Panc1 (cell line): Measurements from ENCODE around the gene TMEM52. TPM values are rescaled to one million over a fixed set of nuclear protein-coding genes. Genes with fewer than 3 reads are reported as not detected.
A peak's percentile ranks its signal among the peaks of the same experiment; 100 is the strongest.

Experiments
- ATAC-seq: fragments of 200-7000 bp; cut with Tn5 transposase; 2 replicates; pipeline ENCODE4 v1.9.1; 2020; ENCODE audit warnings: mild to moderate bottlenecking, moderate library complexity
- BruUV-seq: library from RNA; stranded (reverse); fragments of 400-500 nt; replicated peaks from 2 replicates; lab custom pipeline; 2021; lab: Mats Ljungman, UMichigan
- CTCF ChIA-PET: fragments of 300-600 bp; sonication (Branson Sonifier 250); formaldehyde crosslinking; loops from one replicate; lab custom pipeline; 2022; ENCODE audit warnings: antibody characterized with exemption; lab: Charles Lee
- POLR2A ChIA-PET: fragments of 300-600 bp; sonication (Branson Sonifier 250); formaldehyde crosslinking; loops from one replicate; lab custom pipeline; 2022; ENCODE audit warnings: antibody characterized with exemption; lab: Charles Lee
- DNase-seq: peaks from one replicate; pipeline ENCODE4 v3.0.0-alpha.2; 2010; ENCODE audit warnings: low read depth, low spot score
- H3K27ac ChIP-seq: 2 replicates; pipeline ENCODE4 v1.5.1; 2011; ENCODE audit warnings: mild to moderate bottlenecking, low read length, inconsistent platforms
- H3K27me3 ChIP-seq: fragments of 200-500 bp; sonication (Bioruptor generic); 2 replicates; pipeline ENCODE4 v1.6.0; 2014; ENCODE audit warnings: low read length, inconsistent platforms; ENCODE audit not compliant: control insufficient read depth, insufficient read depth
- H3K36me3 ChIP-seq: fragments of 200-500 bp; sonication (Bioruptor generic); 2 replicates; pipeline ENCODE4 v1.5.1; 2014; ENCODE audit warnings: inconsistent platforms, mild to moderate bottlenecking, low read length, moderate library complexity; ENCODE audit not compliant: control insufficient read depth, insufficient read depth
- H3K4me1 ChIP-seq: 2 replicates; pipeline ENCODE4 v1.5.1; 2011; ENCODE audit warnings: inconsistent platforms, mild to moderate bottlenecking, low read length, moderate library complexity; ENCODE audit not compliant: control insufficient read depth, insufficient read depth
- H3K4me3 ChIP-seq, 2 experiments: 2 replicates each; pipeline ENCODE4 v1.5.1; 2011 to 2012; ENCODE audit warnings: low read depth in 2 of 2, low read length in 2 of 2, mild to moderate bottlenecking in 2 of 2, inconsistent platforms in 1 of 2, moderate library complexity in 1 of 2
- H3K9me3 ChIP-seq: fragments of 200-500 bp; sonication (Bioruptor generic); 2 replicates; pipeline ENCODE4 v1.5.1; 2014; ENCODE audit warnings: low read depth, mild to moderate bottlenecking, inconsistent platforms, low read length, moderate library complexity; ENCODE audit not compliant: control insufficient read depth, insufficient read depth
- POLR2AphosphoS5 ChIP-seq: IDR thresholded peaks from 2 replicates; pipeline ENCODE4 v1.6.1; 2012; ENCODE audit warnings: mild to moderate bottlenecking, low read depth, low read length, moderate library complexity
- SIN3A ChIP-seq: IDR thresholded peaks from 2 replicates; pipeline ENCODE4 v1.6.1; 2012; ENCODE audit warnings: low read depth, mild to moderate bottlenecking, low read length, moderate library complexity, borderline replicate concordance; ENCODE audit not compliant: insufficient read depth
- TCF7L2 ChIP-seq: IDR thresholded peaks from 2 replicates; pipeline ENCODE4 v1.6.1; 2011; ENCODE audit warnings: mild to moderate bottlenecking, low read depth, low read length, inconsistent platforms
- in situ Hi-C: cut with HindIII; loops from 2 replicates; pipeline ENCODE4 v1.10.0; 2016; ENCODE audit warnings: low sequenced_read_pairs, low pct_unique_long_range_greater_than_20kb
- intact Hi-C: fragments of 100-400 bp; cut with micrococcal nuclease; formaldehyde crosslinking; loops from one replicate; pipeline ENCODE4 v1.10.0; 2022; ENCODE audit not compliant: unreplicated experiment
- total RNA-seq: library from RNA; stranded (reverse); gene quantifications from one replicate; pipeline ENCODE4 v1.2.1, GENCODE V29; 2021; ENCODE audit not compliant: unreplicated experiment
- TF ChIP-seq, protein P1 (sequence below): fragments of 450-650 bp; IDR thresholded peaks from 2 replicates; pipeline ENCODE4 v1.5.1; 2017; ENCODE audit warnings: mild to moderate bottlenecking
- TF ChIP-seq, protein P2 (sequence below), 2 experiments: IDR thresholded peaks; 2 replicates each; pipeline ENCODE4 v1.6.1; 2011 to 2012; ENCODE audit warnings: low read depth in 2 of 2, control low read depth in 1 of 2, low read length in 1 of 2, mild to moderate bottlenecking in 1 of 2, moderate library complexity in 1 of 2; ENCODE audit not compliant: insufficient read depth in 1 of 2

Gene TMEM52
- total RNA-seq, 1 experiment from 2014 or later: 2.5 TPM

DNA sequence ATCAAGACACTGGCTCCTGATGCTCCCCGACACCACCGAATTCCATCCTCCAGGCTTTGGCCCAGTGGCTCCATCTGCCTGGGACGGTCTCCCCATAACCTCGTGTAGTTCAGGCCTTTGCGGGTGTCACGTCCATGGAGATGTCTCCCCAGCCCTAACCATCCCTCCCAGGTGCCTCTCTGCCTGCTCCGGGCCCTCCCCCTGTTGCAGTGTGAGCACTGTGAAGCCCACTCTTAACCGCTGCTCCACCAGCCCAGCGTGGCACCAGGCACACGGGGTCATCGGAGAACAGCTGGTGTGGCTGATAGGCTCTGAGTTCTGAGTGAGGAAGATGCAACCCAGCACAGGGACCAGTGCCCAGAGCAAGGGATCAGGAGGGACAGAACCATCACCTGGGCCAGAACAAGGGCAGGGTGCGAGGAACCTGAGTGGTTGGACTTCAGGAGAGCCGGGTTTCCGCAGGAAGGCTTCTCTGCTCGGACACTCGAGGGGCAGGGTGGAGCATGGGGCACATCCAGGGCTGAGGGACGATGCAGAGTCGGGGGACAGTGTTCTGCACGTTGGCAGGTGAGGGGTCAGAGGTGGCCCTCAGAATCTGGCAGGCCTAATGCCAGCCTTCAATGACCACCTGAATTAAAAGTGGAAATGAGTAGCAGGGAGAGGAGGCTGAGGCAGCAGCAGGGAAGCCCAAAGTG is 25.6 kb downstream of the TMEM52 start:
- Histone ChIP-seq H3K36me3 (peaks cover 4% of the 10 kb centered on the region; the same call in 1 of the 2 replicates), H3K9me3 (no peaks in the 10 kb centered on the region), H3K4me1 (peaks cover 36% of the 10 kb centered on the region), H3K27ac (no peak overlapping the region), H3K4me3 (no peak overlapping the region), H3K27me3 (no peaks in the 10 kb centered on the region)
- DNase-seq (no peak), ATAC-seq (no peak)
- POLR2A ChIA-PET: no interaction called here
- no TSS peak for BruUV-seq
- in situ Hi-C loops: no loop called here
- intact Hi-C loops: no loop called here
- no peak for TF ChIP-seq POLR2AphosphoS5
- CTCF ChIA-PET: no interaction called here

DNA sequence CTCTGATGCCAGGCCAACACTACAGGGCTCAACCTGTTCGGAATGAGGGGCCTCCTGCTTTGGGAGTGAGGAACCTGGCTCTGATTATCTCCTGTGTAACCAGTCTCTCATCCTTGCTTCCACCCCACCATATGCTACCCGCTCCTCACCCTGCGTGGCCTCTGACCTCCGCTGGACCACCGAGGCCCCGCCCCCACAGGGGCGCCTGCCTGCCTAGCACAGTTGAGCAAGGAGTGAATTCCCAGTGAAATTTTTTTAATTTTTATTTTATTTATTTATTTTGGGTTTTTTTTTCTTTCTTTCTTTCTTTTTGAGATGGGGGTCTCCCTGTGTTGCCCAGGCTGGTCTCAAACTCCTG is 26.3 kb downstream of the TMEM52 start:
- Histone ChIP-seq H3K36me3 (peaks cover 4% of the 10 kb centered on the region; the same call in 1 of the 2 replicates), H3K9me3 (no peaks in the 10 kb centered on the region), H3K4me3 (no peak overlapping the region), H3K27ac (no peak overlapping the region), H3K4me1 (peaks cover 41% of the 10 kb centered on the region), H3K27me3 (no peaks in the 10 kb centered on the region)
- intact Hi-C loops: no loop called here
- no peak for DNase-seq
- in situ Hi-C loops: no loop called here
- ChIA-PET POLR2A (no interaction called here), CTCF (no interaction called here)
- TF ChIP-seq, protein P1, sequence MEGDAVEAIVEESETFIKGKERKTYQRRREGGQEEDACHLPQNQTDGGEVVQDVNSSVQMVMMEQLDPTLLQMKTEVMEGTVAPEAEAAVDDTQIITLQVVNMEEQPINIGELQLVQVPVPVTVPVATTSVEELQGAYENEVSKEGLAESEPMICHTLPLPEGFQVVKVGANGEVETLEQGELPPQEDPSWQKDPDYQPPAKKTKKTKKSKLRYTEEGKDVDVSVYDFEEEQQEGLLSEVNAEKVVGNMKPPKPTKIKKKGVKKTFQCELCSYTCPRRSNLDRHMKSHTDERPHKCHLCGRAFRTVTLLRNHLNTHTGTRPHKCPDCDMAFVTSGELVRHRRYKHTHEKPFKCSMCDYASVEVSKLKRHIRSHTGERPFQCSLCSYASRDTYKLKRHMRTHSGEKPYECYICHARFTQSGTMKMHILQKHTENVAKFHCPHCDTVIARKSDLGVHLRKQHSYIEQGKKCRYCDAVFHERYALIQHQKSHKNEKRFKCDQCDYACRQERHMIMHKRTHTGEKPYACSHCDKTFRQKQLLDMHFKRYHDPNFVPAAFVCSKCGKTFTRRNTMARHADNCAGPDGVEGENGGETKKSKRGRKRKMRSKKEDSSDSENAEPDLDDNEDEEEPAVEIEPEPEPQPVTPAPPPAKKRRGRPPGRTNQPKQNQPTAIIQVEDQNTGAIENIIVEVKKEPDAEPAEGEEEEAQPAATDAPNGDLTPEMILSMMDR: no peak
- TF ChIP-seq POLR2AphosphoS5: no peak
- BruUV-seq: no TSS peak
- ATAC-seq: no peak

DNA sequence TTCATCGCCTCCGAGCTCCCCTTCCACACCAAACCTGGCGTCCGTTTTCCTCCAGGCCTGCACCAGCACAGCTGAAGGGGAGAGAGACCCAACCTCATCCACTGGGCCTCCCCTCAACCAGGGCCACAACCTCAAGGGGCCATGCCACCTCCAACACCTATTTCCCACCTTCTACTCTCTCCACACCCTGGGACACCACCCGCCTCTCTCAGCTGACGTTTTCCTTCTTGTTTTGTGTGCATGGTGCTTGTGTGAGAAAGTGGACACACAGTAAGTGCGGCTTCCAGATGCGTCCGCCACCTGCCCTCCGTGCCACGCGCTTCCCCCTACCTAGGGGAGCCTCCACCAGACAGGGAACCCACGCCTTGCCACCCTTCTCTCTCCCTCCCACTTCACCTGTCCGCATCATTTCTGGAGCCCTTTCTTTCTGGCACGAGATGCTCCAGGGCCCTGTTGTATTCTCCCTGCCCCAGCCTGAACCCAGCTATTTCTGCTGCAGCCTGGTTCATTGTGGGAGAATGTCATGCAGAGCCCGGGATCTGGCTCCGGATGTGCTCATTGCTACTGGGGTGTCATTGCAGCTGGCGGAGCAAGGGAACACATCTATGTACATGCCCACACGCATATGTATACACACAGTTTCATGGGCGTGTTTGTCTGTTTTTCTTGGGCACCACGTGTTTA is 26.9 kb downstream of the TMEM52 start:
- TSS peak; percentile 71 for BruUV-seq
- TF ChIP-seq POLR2AphosphoS5 (no peak), TCF7L2 (no peak), SIN3A (no peak)
- TF ChIP-seq, protein P2, sequence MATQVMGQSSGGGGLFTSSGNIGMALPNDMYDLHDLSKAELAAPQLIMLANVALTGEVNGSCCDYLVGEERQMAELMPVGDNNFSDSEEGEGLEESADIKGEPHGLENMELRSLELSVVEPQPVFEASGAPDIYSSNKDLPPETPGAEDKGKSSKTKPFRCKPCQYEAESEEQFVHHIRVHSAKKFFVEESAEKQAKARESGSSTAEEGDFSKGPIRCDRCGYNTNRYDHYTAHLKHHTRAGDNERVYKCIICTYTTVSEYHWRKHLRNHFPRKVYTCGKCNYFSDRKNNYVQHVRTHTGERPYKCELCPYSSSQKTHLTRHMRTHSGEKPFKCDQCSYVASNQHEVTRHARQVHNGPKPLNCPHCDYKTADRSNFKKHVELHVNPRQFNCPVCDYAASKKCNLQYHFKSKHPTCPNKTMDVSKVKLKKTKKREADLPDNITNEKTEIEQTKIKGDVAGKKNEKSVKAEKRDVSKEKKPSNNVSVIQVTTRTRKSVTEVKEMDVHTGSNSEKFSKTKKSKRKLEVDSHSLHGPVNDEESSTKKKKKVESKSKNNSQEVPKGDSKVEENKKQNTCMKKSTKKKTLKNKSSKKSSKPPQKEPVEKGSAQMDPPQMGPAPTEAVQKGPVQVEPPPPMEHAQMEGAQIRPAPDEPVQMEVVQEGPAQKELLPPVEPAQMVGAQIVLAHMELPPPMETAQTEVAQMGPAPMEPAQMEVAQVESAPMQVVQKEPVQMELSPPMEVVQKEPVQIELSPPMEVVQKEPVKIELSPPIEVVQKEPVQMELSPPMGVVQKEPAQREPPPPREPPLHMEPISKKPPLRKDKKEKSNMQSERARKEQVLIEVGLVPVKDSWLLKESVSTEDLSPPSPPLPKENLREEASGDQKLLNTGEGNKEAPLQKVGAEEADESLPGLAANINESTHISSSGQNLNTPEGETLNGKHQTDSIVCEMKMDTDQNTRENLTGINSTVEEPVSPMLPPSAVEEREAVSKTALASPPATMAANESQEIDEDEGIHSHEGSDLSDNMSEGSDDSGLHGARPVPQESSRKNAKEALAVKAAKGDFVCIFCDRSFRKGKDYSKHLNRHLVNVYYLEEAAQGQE (IDR thresholded peaks at IDR 0.05; ENCODE audit: insufficient read depth in 1 of 2, low read depth in 2 of 2, low read length in 1 of 2): no peak
- TF ChIP-seq, protein P1: no peak
- Histone ChIP-seq H3K36me3 (peaks cover 4% of the 10 kb centered on the region; the same call in 1 of the 2 replicates), H3K4me3 (peak overlapping the region; percentile 57 to 80), H3K4me1 (peaks cover 46% of the 10 kb centered on the region), H3K27me3 (no peaks in the 10 kb centered on the region), H3K9me3 (no peaks in the 10 kb centered on the region), H3K27ac (peak overlapping the region; percentile 51; the same call in 1 of the 2 replicates)
- ChIA-PET POLR2A (no interaction called here), CTCF (no interaction called here)
- intact Hi-C loops: no loop called here
- in situ Hi-C loops: no loop called here
- ATAC-seq (no peak), DNase-seq (no peak)
